Cardiac muscle cell (in vitro differentiated cells and primary cell): ENCODE measurements around the gene TMEM123. TPM values are rescaled to one million over a fixed set of nuclear protein-coding genes. Genes with fewer than 3 reads are reported as not detected.
"Not testable (repeated sequence)": the region's sequence is repeated elsewhere in the genome, so short reads cannot be mapped to it uniquely, and the experiment has no call there.

Experiments used
- DNase-seq, 2 donors: peaks; one replicate each; pipeline versions ENCODE4 v3.0.0 to v3.0.0-alpha.2; 2010 to 2017; ENCODE audit warnings: low read depth in 1 of 2, low spot score in 1 of 2
- H3K27ac ChIP-seq: fragments of 200-600 bp; sonication (generic); 2 replicates; pipeline ENCODE4 v1.5.1; 2016
- H3K27me3 ChIP-seq: fragments of 200-600 bp; sonication (generic); 2 replicates; pipeline ENCODE4 v1.6.0; 2016; ENCODE audit warnings: control low read depth
- H3K36me3 ChIP-seq: fragments of 200-600 bp; sonication (generic); 2 replicates; pipeline ENCODE4 v1.5.1; 2016; ENCODE audit warnings: control low read depth
- H3K4me1 ChIP-seq: fragments of 200-600 bp; sonication (generic); 2 replicates; pipeline ENCODE4 v1.8.1; 2017; ENCODE audit warnings: low read depth, mild to moderate bottlenecking, mixed run types
- H3K4me3 ChIP-seq: fragments of 200-600 bp; sonication (generic); 2 replicates; pipeline ENCODE4 v1.5.1; 2016; ENCODE audit warnings: mild to moderate bottlenecking
- H3K9me3 ChIP-seq: fragments of 200-600 bp; sonication (generic); 2 replicates; pipeline ENCODE4 v1.5.1; 2017; ENCODE audit warnings: low read depth, mild to moderate bottlenecking, control low read depth
- CTCF ChIP-seq: IDR thresholded peaks from 2 replicates; pipeline ENCODE4 v1.5.1; 2012; ENCODE audit warnings: low read depth, mild to moderate bottlenecking, low read length
- polyA plus RNA-seq: library from polyadenylated mRNA; unstranded; fragments of >200 nt; fragmentation: Nextera tagmentation; extraction: Ambion mirVana; gene quantifications from 2 replicates; pipeline ENCODE4 v1.2.1, GENCODE V29; 2016
- total RNA-seq: library from RNA; depleted of rRNA; stranded (reverse); fragments of >200 nt; gene quantifications from 2 replicates; pipeline ENCODE4 v1.2.3, GENCODE V29; 2016

The TMEM123 gene
- total and polyA plus RNA-seq, 2 experiments from 2014 or later, result 86.3 to 92.6 TPM

- peak overlapping the region; percentile 15 for H3K27ac ChIP-seq
- H3K4me1 ChIP-seq, result no peaks in the 10 kb centered on the region
- H3K36me3 ChIP-seq, result no peaks in the 10 kb centered on the region
- no peak overlapping the region for H3K4me3 ChIP-seq
- TF ChIP-seq CTCF, result no peak
- no peaks in the 10 kb centered on the region for H3K9me3 ChIP-seq
- DNase-seq, result no peak
- H3K27me3 ChIP-seq, result no peaks in the 10 kb centered on the region
Measured at GRCh38 chr11:102438311-102439062, 14.1 kb downstream of the TMEM123 start.

- H3K4me3 ChIP-seq, result no peak overlapping the region
- H3K27me3 ChIP-seq, result no peaks in the 10 kb centered on the region
- H3K36me3 ChIP-seq, result no peaks in the 10 kb centered on the region
- DNase-seq, result no peak
- H3K4me1 ChIP-seq, result no peaks in the 10 kb centered on the region
- H3K27ac ChIP-seq, result no peak overlapping the region
- no peak for TF ChIP-seq CTCF
- H3K9me3 ChIP-seq, result no peaks in the 10 kb centered on the region
Measured at GRCh38 chr11:102437727-102438126, 14.8 kb downstream of the TMEM123 start.

- Histone ChIP-seq H3K9me3 (no peaks in the 10 kb centered on the region), H3K4me1 (no peaks in the 10 kb centered on the region), H3K27ac (no peak overlapping the region), H3K27me3 (no peaks in the 10 kb centered on the region), H3K4me3 (no peak overlapping the region), H3K36me3 (no peaks in the 10 kb centered on the region)
- TF ChIP-seq CTCF, result no peak
- peak in 1 of 2 donors; percentile 29 for DNase-seq
Measured at GRCh38 chr11:102436976-102437375, 15.6 kb downstream of the TMEM123 start.

GRCh38 chr11:102436561-102436960 is 16.0 kb downstream of the TMEM123 start:
- no peaks in the 10 kb centered on the region for H3K36me3 ChIP-seq
- no peaks in the 10 kb centered on the region for H3K4me1 ChIP-seq
- DNase-seq, result peak in 1 of 2 donors; percentile 37
- no peak for TF ChIP-seq CTCF
- H3K9me3 ChIP-seq, result no peaks in the 10 kb centered on the region
- no peaks in the 10 kb centered on the region for H3K27me3 ChIP-seq
- H3K27ac ChIP-seq, result no peak overlapping the region
- H3K4me3 ChIP-seq, result no peak overlapping the region

- Histone ChIP-seq H3K9me3 (no peaks in the 10 kb centered on the region), H3K27ac (no peak overlapping the region), H3K27me3 (no peaks in the 10 kb centered on the region), H3K36me3 (no peaks in the 10 kb centered on the region), H3K4me1 (no peaks in the 10 kb centered on the region), H3K4me3 (no peak overlapping the region)
- no peak for DNase-seq
- no peak for TF ChIP-seq CTCF
Measured at GRCh38 chr11:102435688-102436087, 16.9 kb downstream of the TMEM123 start.

- H3K4me3 ChIP-seq, DNase-seq, H3K27ac ChIP-seq, H3K36me3 ChIP-seq, H3K27me3 ChIP-seq, H3K4me1 ChIP-seq, H3K9me3 ChIP-seq: not testable (repeated sequence)
Measured at GRCh38 chr11:102433571-102433970, 19.0 kb downstream of the TMEM123 start.

GRCh38 chr11:102432560-102432959 is 20.0 kb downstream of the TMEM123 start:
- H3K27ac ChIP-seq, H3K9me3 ChIP-seq, H3K4me3 ChIP-seq, DNase-seq, H3K4me1 ChIP-seq, H3K36me3 ChIP-seq, H3K27me3 ChIP-seq: not testable (repeated sequence)
